Fibroblast of lung (primary cell): Measurements from ENCODE around the gene CDC25C.

Experiments
- EZH2 ChIP-seq: IDR thresholded peaks from 2 replicates; pipeline ENCODE4 v1.5.1; 2012; ENCODE audit warnings: low read length, control low read depth, mild to moderate bottlenecking; ENCODE audit errors: missing control alignments
- TF ChIP-seq, protein P1 (sequence below), 2 donors: IDR thresholded peaks in 1 of 2; conservative IDR thresholded peaks in 1 of 2; 1 replicate in 1 of 2; 2 replicates in 1 of 2; pipeline ENCODE4 v1.5.1; 2011 to 2012; ENCODE audit warnings: low read length in 2 of 2, control low read depth in 1 of 2, inconsistent platforms in 1 of 2, low read depth in 1 of 2, mild to moderate bottlenecking in 1 of 2

DNA sequence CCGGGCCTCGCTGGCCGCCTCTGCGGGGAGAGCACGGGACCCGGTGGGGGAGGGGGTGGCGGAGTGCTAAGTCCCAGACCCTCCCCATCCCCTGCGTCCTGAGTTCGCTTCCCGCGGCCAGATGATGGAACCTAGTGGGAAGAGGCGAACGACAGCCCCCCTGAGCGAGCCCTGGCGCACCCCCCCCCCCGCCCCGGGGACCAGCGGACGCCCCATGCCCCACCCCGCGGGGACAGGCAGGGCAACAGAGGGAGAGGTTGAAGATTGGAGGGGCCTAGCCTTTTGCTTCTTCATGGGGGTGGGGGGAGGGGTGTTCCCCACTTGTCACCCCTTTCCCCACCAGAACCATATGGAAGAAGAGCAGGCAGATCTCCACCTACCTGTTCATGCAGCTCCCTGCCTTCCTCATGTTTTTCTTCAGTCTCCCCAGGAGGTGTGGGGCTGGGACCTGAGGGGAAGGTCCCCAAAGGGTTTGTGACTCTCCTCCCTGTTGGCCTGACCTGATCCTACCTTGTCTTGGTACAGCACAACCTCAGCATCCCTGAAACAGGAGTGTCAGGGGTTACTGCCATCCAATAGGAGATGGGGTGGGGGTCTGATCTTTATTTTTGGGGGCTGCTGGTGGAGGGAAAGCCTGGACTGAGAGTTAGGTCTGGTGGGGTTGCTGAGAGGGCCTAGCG is 6.9 kb upstream of the CDC25C start:
- TF ChIP-seq, protein P1, sequence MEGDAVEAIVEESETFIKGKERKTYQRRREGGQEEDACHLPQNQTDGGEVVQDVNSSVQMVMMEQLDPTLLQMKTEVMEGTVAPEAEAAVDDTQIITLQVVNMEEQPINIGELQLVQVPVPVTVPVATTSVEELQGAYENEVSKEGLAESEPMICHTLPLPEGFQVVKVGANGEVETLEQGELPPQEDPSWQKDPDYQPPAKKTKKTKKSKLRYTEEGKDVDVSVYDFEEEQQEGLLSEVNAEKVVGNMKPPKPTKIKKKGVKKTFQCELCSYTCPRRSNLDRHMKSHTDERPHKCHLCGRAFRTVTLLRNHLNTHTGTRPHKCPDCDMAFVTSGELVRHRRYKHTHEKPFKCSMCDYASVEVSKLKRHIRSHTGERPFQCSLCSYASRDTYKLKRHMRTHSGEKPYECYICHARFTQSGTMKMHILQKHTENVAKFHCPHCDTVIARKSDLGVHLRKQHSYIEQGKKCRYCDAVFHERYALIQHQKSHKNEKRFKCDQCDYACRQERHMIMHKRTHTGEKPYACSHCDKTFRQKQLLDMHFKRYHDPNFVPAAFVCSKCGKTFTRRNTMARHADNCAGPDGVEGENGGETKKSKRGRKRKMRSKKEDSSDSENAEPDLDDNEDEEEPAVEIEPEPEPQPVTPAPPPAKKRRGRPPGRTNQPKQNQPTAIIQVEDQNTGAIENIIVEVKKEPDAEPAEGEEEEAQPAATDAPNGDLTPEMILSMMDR (conservative IDR thresholded peaks at IDR 0.05 in 1 of 2, IDR thresholded peaks at IDR 0.05 in 1 of 2; ENCODE audit: low read depth in 1 of 2, low read length in 2 of 2), result no peak
- TF ChIP-seq EZH2, result no peak
